GM21515 (cell line): ENCODE results near the gene HDAC4.
A peak's percentile ranks its signal among the peaks of the same experiment; 100 is the strongest.

ENCODE experiments used
- ATAC-seq: cut with Tn5 transposase; IDR thresholded peaks from one replicate; pipeline ENCODE4 v1.9.1; 2021; ENCODE audit not compliant: unreplicated experiment

HDAC4 gene

GRCh38 chr2:239385096-239386000 lies 15.5 kb downstream of the HDAC4 start:
- no peak for ATAC-seq

DNA sequence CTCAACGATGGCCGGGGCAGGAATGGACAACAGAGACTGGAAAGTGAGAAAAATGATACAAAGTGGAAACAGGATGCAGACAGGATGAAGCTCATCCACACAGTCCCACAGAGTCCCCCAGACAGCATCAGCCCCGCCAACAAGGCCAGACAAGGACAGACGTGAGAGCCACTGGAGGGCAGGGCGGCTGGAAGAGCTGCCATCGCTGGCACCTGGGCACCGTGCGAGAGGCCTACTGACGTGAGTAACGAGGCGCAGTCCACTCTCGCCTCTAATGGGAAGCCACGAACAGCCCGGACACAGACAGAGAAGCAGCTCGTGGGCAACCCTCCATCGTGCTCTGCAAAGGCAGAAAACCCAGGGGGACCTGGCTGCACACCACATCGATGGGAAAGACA lies 17.1 kb downstream of the HDAC4 start:
- ATAC-seq, result no peak

GRCh38 chr2:239383036-239383758 lies 17.6 kb downstream of the HDAC4 start:
- no peak for ATAC-seq

- no peak for ATAC-seq
Measured at GRCh38 chr2:239382384-239382880, 18.4 kb downstream of the HDAC4 start.

DNA sequence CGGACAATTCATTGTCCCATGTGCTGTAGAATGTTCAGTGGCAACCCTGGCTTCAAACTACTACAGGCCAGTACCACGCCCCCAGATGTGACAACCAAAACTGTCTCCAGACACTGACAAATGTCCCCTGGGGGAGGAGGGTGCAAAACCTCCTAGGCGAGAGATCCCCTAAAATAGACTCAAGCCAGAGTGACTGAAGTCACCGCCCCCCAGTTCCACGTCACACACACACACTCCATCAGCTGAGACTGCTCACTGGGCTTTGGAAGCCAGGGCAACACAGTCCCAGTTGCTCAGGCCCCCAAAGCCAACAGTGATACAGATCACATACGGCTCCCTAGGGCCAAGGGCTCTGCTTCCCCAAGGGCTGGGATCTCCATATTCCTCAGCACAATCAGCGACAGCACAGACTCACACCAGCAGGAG lies 19.1 kb downstream of the HDAC4 start:
- ATAC-seq, result peak; percentile 41

GRCh38 chr2:239380831-239381708 lies 19.8 kb downstream of the HDAC4 start:
- peak; percentile 52 for ATAC-seq

DNA sequence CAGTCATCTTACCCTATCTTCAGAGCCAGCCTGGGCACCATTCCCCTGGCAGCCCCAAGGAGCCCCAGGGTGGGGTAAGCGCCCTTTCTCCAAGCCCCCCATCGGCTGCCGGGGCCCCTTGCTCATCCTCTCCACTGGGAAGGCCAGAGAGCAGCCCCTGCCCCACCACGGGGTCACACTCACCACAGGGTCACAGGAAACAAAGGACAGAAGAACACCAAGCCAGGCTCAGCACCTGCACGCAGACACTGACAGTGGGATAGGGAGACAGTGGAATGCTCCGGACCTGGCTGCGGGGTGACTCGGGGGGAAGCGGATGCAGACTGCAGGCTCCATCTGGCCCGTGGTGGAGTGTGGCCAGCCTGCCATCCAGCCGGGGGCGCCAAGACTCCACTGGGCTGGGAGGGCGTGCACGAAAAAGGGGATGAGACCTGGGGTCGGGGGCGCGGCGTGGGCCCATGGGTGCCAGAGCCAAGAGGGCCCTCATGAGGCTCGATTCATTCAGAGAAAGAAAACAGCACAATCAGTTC lies 21.1 kb downstream of the HDAC4 start:
- ATAC-seq, result no peak

- ATAC-seq, result no peak
Measured at GRCh38 chr2:239378918-239379640, 21.7 kb downstream of the HDAC4 start.

- no peak for ATAC-seq
Measured at GRCh38 chr2:239378021-239378917, 22.6 kb downstream of the HDAC4 start.

DNA sequence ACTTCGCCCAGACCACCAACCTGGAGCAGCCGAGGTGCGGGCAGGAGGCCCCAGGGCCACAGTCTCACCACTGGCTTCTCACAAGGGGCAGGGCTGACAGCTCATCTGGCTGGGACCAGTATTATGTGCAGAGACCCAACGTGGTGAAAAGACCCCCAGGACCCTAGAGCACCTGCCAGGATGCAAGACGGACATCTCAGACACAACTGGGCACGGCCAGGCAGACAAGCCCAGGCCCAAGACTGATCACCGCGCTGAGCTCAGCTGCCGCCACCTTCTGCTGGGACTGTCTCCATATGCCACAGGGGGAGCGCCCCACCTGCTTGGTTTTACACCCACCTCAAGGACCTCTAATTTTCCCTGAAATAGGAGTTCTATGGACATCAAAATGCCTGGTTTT lies 23.2 kb downstream of the HDAC4 start:
- no peak for ATAC-seq

DNA sequence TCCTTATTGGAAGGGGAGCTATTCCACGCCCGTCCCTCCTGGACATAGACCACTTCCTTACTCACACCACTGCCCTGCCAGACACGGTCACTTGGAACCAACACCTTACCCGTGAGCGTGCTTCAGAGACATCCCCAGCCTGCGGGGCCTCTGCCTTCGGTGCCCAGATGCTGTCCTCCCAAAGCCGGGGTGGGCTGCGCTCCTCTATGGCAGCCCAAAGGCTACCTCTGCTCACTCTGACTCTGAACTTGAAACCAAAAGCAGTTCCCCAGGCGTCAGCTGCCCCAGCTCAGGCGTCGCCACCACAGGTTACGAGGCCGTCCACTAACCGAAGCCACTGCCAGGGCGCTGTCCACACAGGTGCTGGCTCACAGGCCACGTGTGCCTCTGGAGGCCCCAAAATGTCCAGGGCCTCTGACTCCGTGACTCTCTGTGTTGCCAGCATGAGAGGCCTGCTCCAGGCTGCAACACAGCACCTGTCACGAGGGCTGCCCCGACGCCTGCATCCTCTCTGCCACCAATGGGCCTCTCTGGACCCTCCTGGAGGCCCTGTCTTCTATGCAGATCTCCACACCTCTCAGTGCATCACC lies 23.8 kb downstream of the HDAC4 start:
- ATAC-seq, result no peak

DNA sequence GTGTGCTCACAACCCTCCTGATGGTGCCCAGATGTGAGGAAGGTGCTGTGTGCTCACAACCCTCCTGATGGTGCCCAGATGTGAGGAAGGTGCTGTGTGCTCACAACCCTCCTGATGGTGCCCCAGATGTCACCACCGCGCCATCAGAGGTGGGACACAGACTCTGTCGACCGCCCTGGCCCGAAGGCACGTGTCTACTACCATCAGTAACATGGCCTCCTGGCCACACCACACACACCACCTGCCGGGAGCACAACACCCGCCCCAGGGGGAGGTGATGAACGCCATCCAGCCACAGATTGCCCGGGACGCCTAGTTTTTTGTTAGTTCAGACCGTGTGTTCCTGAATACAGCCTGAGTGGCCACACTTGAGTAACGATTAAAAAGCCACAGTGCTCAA lies 24.5 kb downstream of the HDAC4 start:
- ATAC-seq, result no peak

- ATAC-seq, result no peak
Measured at GRCh38 chr2:239375278-239376061, 25.4 kb downstream of the HDAC4 start.

DNA sequence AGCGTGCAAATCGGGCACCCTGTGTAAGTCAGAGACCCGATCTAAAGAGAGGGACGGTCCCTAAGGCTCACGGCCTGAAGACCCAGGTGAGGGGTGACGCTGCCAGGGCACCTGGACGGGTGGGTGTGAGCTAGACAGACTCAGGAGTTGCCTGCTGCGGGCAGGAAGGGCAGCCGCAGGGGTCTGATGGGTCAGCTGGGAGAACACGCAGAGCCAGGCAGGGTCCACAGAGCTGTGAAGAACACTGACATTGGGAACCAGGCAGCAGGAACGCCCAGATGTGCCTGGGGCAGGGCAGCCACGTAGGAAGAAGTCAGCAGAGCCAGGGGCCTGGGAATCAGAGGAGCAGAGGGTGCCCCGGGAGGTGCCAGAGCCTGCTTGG lies 25.9 kb downstream of the HDAC4 start:
- ATAC-seq, result no peak

- no peak for ATAC-seq
Measured at GRCh38 chr2:239372835-239373234, 28.0 kb downstream of the HDAC4 start.

GRCh38 chr2:239371726-239372686 lies 28.8 kb downstream of the HDAC4 start:
- no peak for ATAC-seq
